Bronchial epithelial cell (primary cell): ENCODE results near the gene SLIT3. TPM values are rescaled to one million over a fixed set of nuclear protein-coding genes. Genes with fewer than 3 reads are reported as not detected.

ENCODE experiments used
- DNase-seq: peaks from one replicate; pipeline ENCODE4 v3.0.0-alpha.2; 2010; ENCODE audit warnings: low read depth
- FAIRE-seq: peaks from 2 replicates; lab custom pipeline; 2011; peaks lifted over from hg19 to GRCh38; lab: Jason Lieb, UNC
- H3K27me3 ChIP-seq: 2 replicates; pipeline ENCODE4 v1.5.1; 2011; ENCODE audit warnings: low read length; ENCODE audit not compliant: control insufficient read depth, insufficient read depth
- H3K36me3 ChIP-seq: 2 replicates; pipeline ENCODE4 v1.5.1; 2011; ENCODE audit warnings: low read length; ENCODE audit not compliant: control insufficient read depth, insufficient read depth
- H3K4me3 ChIP-seq: 2 replicates; pipeline ENCODE4 v1.5.1; 2011; ENCODE audit warnings: mild to moderate bottlenecking, low read depth, low read length, control low read depth
- CTCF ChIP-seq: IDR thresholded peaks from 2 replicates; pipeline ENCODE4 v1.5.1; 2011; ENCODE audit warnings: mild to moderate bottlenecking, moderate library complexity, low read length, control low read depth, inconsistent platforms; ENCODE audit not compliant: insufficient read depth, severe bottlenecking
- total RNA-seq: library from RNA; depleted of rRNA; stranded (reverse); fragments of >200 nt; gene quantifications from 2 replicates; pipeline ENCODE4 v1.2.1, GENCODE V29; 2014

SLIT3 gene
- total RNA-seq, 1 donor from 2014 or later: 0.79 TPM

GRCh38 chr5:168882283-168882682, 418.7 kb downstream of the SLIT3 start:
- FAIRE-seq (no peak), DNase-seq (no peak)
- Histone ChIP-seq H3K4me3 (no peak overlapping the region), H3K36me3 (no peaks in the 10 kb centered on the region), H3K27me3 (no peaks in the 10 kb centered on the region)
- no peak for TF ChIP-seq CTCF

GRCh38 chr5:168881427-168882149, 419.4 kb downstream of the SLIT3 start:
- DNase-seq (no peak), FAIRE-seq (no peak)
- TF ChIP-seq CTCF: no peak
- Histone ChIP-seq H3K4me3 (no peak overlapping the region), H3K27me3 (no peaks in the 10 kb centered on the region), H3K36me3 (no peaks in the 10 kb centered on the region)

- DNase-seq: no peak
- no peak for FAIRE-seq
- Histone ChIP-seq H3K4me3 (no peak overlapping the region), H3K36me3 (no peaks in the 10 kb centered on the region), H3K27me3 (no peaks in the 10 kb centered on the region)
- TF ChIP-seq CTCF: no peak
These were observed 421.0 kb downstream of the SLIT3 start for GRCh38 chr5:168879929-168880328.

- no peak for FAIRE-seq
- no peak for TF ChIP-seq CTCF
These were observed 421.6 kb downstream of the SLIT3 start for GRCh38 chr5:168879331-168879730.

GRCh38 chr5:168878135-168878745, 422.7 kb downstream of the SLIT3 start:
- Histone ChIP-seq H3K4me3 (no peak overlapping the region), H3K27me3 (no peaks in the 10 kb centered on the region), H3K36me3 (no peaks in the 10 kb centered on the region)
- DNase-seq (no peak), FAIRE-seq (no peak)
- TF ChIP-seq CTCF: no peak

More at GRCh38 chr5:168879331-168879730, 421.6 kb downstream of the SLIT3 start:
- no peaks in the 10 kb centered on the region for H3K36me3 ChIP-seq
- H3K27me3 ChIP-seq: no peaks in the 10 kb centered on the region
- no peak for DNase-seq
- no peak overlapping the region for H3K4me3 ChIP-seq
